Activated T-cell treated with anti-CD3 and anti-CD28 coated beads for 24 hours (primary cell): ENCODE results near the gene ARMC12.

Source experiments
- DNase-seq: peaks from one replicate; pipeline ENCODE4 v3.0.0-alpha.2; 2020; ENCODE audit warnings: low read depth

Gene ARMC12

GRCh38 chr6:35776364-35777215 is 39.8 kb downstream of the ARMC12 start, which contains the start of gene CLPSL2:
TSS of gene CLPSL2 (plus strand) at chr6:35776598. CDS start at chr6:35776619, 21 bp downstream.
- no peak for DNase-seq

- no peak for DNase-seq
Observed at GRCh38 chr6:35777356-35778102, 40.7 kb downstream of the ARMC12 start.

- no peak for DNase-seq
Observed at GRCh38 chr6:35778437-35778836, 41.6 kb downstream of the ARMC12 start.

GRCh38 chr6:35780719-35781118 is 43.9 kb downstream of the ARMC12 start, which contains the start of gene CLPSL1:
TSS of gene CLPSL1 (plus strand) at chr6:35781019. CDS start at chr6:35781111, 92 bp downstream.
- no peak for DNase-seq

GRCh38 chr6:35781290-35781689 is 44.5 kb downstream of the ARMC12 start:
- DNase-seq: no peak

GRCh38 chr6:35782424-35782823 is 45.6 kb downstream of the ARMC12 start:
- no peak for DNase-seq

GRCh38 chr6:35784200-35784599 is 47.4 kb downstream of the ARMC12 start:
- no peak for DNase-seq

GRCh38 chr6:35786272-35786671 is 49.4 kb downstream of the ARMC12 start:
- no peak for DNase-seq

GRCh38 chr6:35786810-35787209 is 50.0 kb downstream of the ARMC12 start:
- DNase-seq: no peak

- no peak for DNase-seq
Observed at GRCh38 chr6:35787266-35788218, 50.7 kb downstream of the ARMC12 start.

- DNase-seq: no peak
Observed at GRCh38 chr6:35788423-35788982, 51.7 kb downstream of the ARMC12 start.

- DNase-seq: no peak
Observed at GRCh38 chr6:35790683-35791082, 53.9 kb downstream of the ARMC12 start.

- no peak for DNase-seq
Observed at GRCh38 chr6:35794536-35795452, 58.0 kb downstream of the ARMC12 start.

GRCh38 chr6:35795453-35796071 is 58.7 kb downstream of the ARMC12 start:
- DNase-seq: no peak

- DNase-seq: no peak
Observed at GRCh38 chr6:35796236-35796635, 59.4 kb downstream of the ARMC12 start.

- DNase-seq: no peak
Observed at GRCh38 chr6:35797837-35798526, 61.1 kb downstream of the ARMC12 start.
